ENCODE data around the gene USP46. TPM values are rescaled to one million over a fixed set of nuclear protein-coding genes. Genes with fewer than 3 reads are reported as not detected.

USP46 gene
- total and polyA plus RNA-seq, 2 of the 8 experiments (the other 6 are each of a cell fraction or from before 2014, with no cell fraction given), result 10.6 to 62.4 TPM

- no peak for TF ChIP-seq ASH2L (IDR thresholded peaks at IDR 0.05; ENCODE audit: low read length)
These were observed 85.5 kb downstream of the USP46 start (continued) for GRCh38 chr4:52573551-52573950.
